Natural killer cell treated with Interleukin-12 subunit alpha and Interleukin-12 subunit beta and Interleukin-15 and Interleukin-18, amount 100 ng/mL, for 72 hours (primary cell): ENCODE data around the gene MCUB. TPM values are rescaled to one million over a fixed set of nuclear protein-coding genes. Genes with fewer than 3 reads are reported as not detected.

Experiments used
- ATAC-seq, 2 donors: fragments of 150-1000 bp; cut with Tn5 transposase in 1 of 2; sonication (Bioruptor Pico), chemical (Tn5 transposase) in 1 of 2; 2 replicates each; pipeline ENCODE4 v1.10.0; 2021
- DNase-seq: peaks from one replicate; pipeline ENCODE4 v3.0.0; 2022; ENCODE audit warnings: low spot score
- H3K27ac Mint-ChIP-seq, 2 donors: 1 replicate in 1 of 2; 2 replicates in 1 of 2; pipeline ENCODE4 v1.8.0; 2022; ENCODE audit warnings: mixed read lengths in 2 of 2, mild to moderate bottlenecking in 1 of 2, moderate library complexity in 1 of 2
- H3K27me3 Mint-ChIP-seq, 2 donors: 1 replicate in 1 of 2; 2 replicates in 1 of 2; pipeline ENCODE4 v1.8.0; 2022; ENCODE audit warnings: mixed read lengths in 2 of 2
- H3K36me3 Mint-ChIP-seq: one replicate; pipeline ENCODE4 v1.8.0; 2022; ENCODE audit warnings: mixed read lengths
- H3K4me1 Mint-ChIP-seq, 2 donors: 1 replicate in 1 of 2; 2 replicates in 1 of 2; pipeline ENCODE4 v1.8.0; 2022; ENCODE audit warnings: low read depth in 2 of 2, mixed read lengths in 2 of 2, mild to moderate bottlenecking in 1 of 2
- H3K4me3 Mint-ChIP-seq: one replicate; pipeline ENCODE4 v1.8.0; 2022; ENCODE audit warnings: mixed read lengths
- H3K9me3 Mint-ChIP-seq: 2 replicates; pipeline ENCODE4 v1.8.0; 2022; ENCODE audit warnings: mixed read lengths
- total RNA-seq, 2 donors: library from RNA; stranded (reverse); gene quantifications; one replicate each; pipeline ENCODE4 v1.2.3, GENCODE V29; 2022

The MCUB gene
- total RNA-seq, 2 donors from 2014 or later: 13.0 to 21.8 TPM

- Mint-ChIP-seq H3K27me3 (no peaks in the 10 kb centered on the region), H3K4me3 (no peak overlapping the region), H3K9me3 (no peaks in the 10 kb centered on the region), H3K36me3 (no peaks in the 10 kb centered on the region), H3K4me1 (peaks cover 0 to 2% of the 10 kb centered on the region in 2 donors), H3K27ac (no peak overlapping the region)
- ATAC-seq (no peak), DNase-seq (no peak)
Measured at GRCh38 chr4:109616243-109616642, 56.2 kb downstream of the MCUB start.

- H3K4me3 Mint-ChIP-seq: no peak overlapping the region
- no peak for DNase-seq
- H3K27ac Mint-ChIP-seq: no peak overlapping the region
- no peaks in the 10 kb centered on the region for H3K36me3 Mint-ChIP-seq
- no peaks in the 10 kb centered on the region for H3K27me3 Mint-ChIP-seq
- peaks cover 0 to under 1% of the 10 kb centered on the region in 2 donors for H3K4me1 Mint-ChIP-seq
- no peaks in the 10 kb centered on the region for H3K9me3 Mint-ChIP-seq
- no peak for ATAC-seq
Measured at GRCh38 chr4:109622626-109623025, 62.6 kb downstream of the MCUB start.

- Mint-ChIP-seq H3K36me3 (no peaks in the 10 kb centered on the region), H3K9me3 (no peaks in the 10 kb centered on the region), H3K4me3 (no peak overlapping the region), H3K27ac (no peak overlapping the region), H3K4me1 (peaks cover 6 to 10% of the 10 kb centered on the region in 2 donors), H3K27me3 (no peaks in the 10 kb centered on the region)
- DNase-seq (no peak), ATAC-seq (no peak)
Measured at GRCh38 chr4:109624536-109624935, 64.5 kb downstream of the MCUB start.

- Mint-ChIP-seq H3K36me3 (no peaks in the 10 kb centered on the region), H3K9me3 (no peaks in the 10 kb centered on the region), H3K4me1 (peaks cover 10 to 11% of the 10 kb centered on the region in 2 donors), H3K27me3 (no peaks in the 10 kb centered on the region), H3K27ac (no peak overlapping the region), H3K4me3 (no peak overlapping the region)
- DNase-seq (no peak), ATAC-seq (no peak)
Measured at GRCh38 chr4:109627361-109627760, 67.3 kb downstream of the MCUB start.

- Mint-ChIP-seq H3K36me3 (no peaks in the 10 kb centered on the region), H3K27me3 (no peaks in the 10 kb centered on the region), H3K4me1 (peaks cover 10 to 11% of the 10 kb centered on the region in 2 donors), H3K27ac (no peak overlapping the region), H3K9me3 (no peaks in the 10 kb centered on the region), H3K4me3 (no peak overlapping the region)
- ATAC-seq: no peak
- no peak for DNase-seq
Measured at GRCh38 chr4:109629775-109630174, 69.7 kb downstream of the MCUB start.

DNA sequence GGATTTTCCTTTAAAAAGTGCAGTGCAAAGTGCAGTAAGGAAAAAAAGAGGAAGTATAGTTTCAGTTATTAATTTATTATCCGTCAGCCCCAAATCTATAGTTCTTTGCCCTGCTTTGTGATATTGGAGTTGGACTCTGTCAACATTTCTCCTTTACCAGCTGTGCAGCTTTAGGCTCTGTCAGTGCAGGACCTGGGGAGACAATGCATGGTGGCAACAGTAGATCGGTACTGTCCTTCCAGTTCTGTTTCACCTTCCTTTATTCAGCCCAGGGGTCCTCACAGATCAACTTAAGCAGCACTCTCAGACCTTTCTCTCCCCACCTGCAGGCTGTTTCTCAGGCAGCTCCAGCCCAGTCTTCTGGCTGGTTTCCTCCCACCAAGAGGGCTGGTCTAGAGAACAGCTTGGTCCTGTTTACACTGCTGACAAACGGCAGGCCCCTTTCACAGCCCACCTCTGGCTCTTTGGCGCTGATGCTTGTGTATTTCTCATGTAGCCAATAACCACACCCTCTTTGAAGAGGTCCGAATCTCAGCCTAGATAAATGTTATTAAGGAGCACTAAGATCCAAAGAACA is 71.6 kb downstream of the MCUB start:
- Mint-ChIP-seq H3K9me3 (no peaks in the 10 kb centered on the region), H3K36me3 (no peaks in the 10 kb centered on the region), H3K27ac (no peak overlapping the region), H3K4me1 (peaks cover 10 to 13% of the 10 kb centered on the region in 2 donors), H3K27me3 (no peaks in the 10 kb centered on the region), H3K4me3 (no peak overlapping the region)
- ATAC-seq (no peak), DNase-seq (no peak)

GRCh38 chr4:109640644-109641043 is 80.6 kb downstream of the MCUB start:
- Mint-ChIP-seq H3K4me1 (peaks cover 0 to 4% of the 10 kb centered on the region in 2 donors), H3K27ac (no peak overlapping the region), H3K9me3 (no peaks in the 10 kb centered on the region), H3K27me3 (no peaks in the 10 kb centered on the region), H3K4me3 (no peak overlapping the region), H3K36me3 (no peaks in the 10 kb centered on the region)
- ATAC-seq (no peak), DNase-seq (no peak)

- peaks cover 5% of the 10 kb centered on the region for H3K9me3 Mint-ChIP-seq
- H3K36me3 Mint-ChIP-seq: peaks cover 7% of the 10 kb centered on the region
- no peak overlapping the region for H3K4me3 Mint-ChIP-seq
- H3K27ac Mint-ChIP-seq: no peak overlapping the region
- H3K4me1 Mint-ChIP-seq: peaks cover 12 to 16% of the 10 kb centered on the region in 2 donors
- H3K27me3 Mint-ChIP-seq: no peaks in the 10 kb centered on the region
- no peak for ATAC-seq
- DNase-seq: no peak
Measured at GRCh38 chr4:109645874-109646710, 86.0 kb downstream of the MCUB start.

GRCh38 chr4:109648266-109648996 is 88.4 kb downstream of the MCUB start:
- Mint-ChIP-seq H3K27ac (peak overlapping the region in 1 of 2 donors; percentile 67), H3K9me3 (peaks cover 12% of the 10 kb centered on the region), H3K4me3 (peak overlapping the region; percentile 66), H3K36me3 (peaks cover 14% of the 10 kb centered on the region), H3K27me3 (no peaks in the 10 kb centered on the region), H3K4me1 (peaks cover 12 to 16% of the 10 kb centered on the region in 2 donors)
- no peak for DNase-seq
- no peak for ATAC-seq

GRCh38 chr4:109648997-109649575 is 89.0 kb downstream of the MCUB start:
- Mint-ChIP-seq H3K27ac (peak overlapping the region; percentile 67 to 77), H3K27me3 (no peaks in the 10 kb centered on the region), H3K36me3 (peaks cover 14% of the 10 kb centered on the region), H3K4me3 (peak overlapping the region; percentile 66), H3K9me3 (peaks cover 12% of the 10 kb centered on the region), H3K4me1 (peaks cover 12 to 16% of the 10 kb centered on the region in 2 donors)
- DNase-seq (no peak), ATAC-seq (no peak)

GRCh38 chr4:109649872-109650271 is 89.8 kb downstream of the MCUB start:
- peak in 1 of 2 donors; percentile 79 for ATAC-seq
- Mint-ChIP-seq H3K4me1 (peaks cover 12 to 16% of the 10 kb centered on the region in 2 donors), H3K9me3 (peaks cover 12% of the 10 kb centered on the region), H3K4me3 (no peak overlapping the region), H3K36me3 (peaks cover 14% of the 10 kb centered on the region), H3K27me3 (no peaks in the 10 kb centered on the region), H3K27ac (peak overlapping the region in 1 of 2 donors; percentile 67)
- no peak for DNase-seq

DNA sequence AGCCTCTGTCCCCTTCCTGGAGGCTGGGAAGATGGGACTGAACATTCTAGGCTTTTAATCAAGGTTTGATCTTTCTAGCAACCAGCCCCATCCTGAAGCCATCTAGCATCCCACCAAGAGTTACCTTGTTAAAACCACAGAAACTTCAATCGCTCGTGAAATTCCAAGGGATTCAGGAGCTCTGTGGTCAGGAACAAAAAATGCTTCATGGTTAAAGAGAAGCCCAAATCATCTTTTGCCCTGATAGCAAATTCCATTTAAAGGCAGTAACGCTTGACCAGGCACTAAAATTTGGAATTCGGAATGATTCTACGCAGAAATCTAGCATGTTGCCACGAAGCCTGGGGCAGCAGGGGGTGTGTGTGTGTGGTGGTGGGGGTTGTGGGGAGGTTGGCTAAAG is 95.3 kb downstream of the MCUB start:
- Mint-ChIP-seq H3K27me3 (no peaks in the 10 kb centered on the region), H3K36me3 (peaks cover 7% of the 10 kb centered on the region), H3K27ac (no peak overlapping the region), H3K9me3 (peaks cover 7% of the 10 kb centered on the region), H3K4me1 (peaks cover 0 to 3% of the 10 kb centered on the region in 2 donors), H3K4me3 (no peak overlapping the region)
- no peak for DNase-seq
- no peak for ATAC-seq

DNA sequence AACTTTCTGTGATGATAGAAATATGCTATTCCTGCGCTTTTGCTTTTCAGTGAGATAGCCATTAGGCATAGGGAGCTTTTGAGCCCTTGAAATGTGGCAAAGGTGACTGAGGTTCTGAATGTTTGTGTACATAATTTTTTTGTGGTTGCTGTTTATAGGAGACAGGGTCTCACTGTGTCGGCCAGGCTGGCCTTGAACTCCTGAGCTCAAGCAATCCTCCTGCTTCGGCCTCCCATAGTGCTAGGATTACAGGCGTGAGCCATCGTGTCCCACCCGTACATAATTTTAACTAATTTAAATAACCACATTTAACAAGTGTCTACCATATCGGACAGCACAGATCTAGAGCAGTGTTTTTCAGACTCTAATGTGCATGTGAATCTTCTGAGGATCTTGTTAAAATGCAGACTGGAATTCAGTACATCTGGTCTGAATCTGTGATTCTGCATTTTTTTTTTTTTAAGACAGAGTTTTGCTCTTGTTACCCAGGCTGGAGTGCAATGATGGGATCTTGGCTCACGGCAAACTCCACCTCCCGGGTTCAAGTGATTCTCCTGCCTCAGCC is 97.9 kb downstream of the MCUB start:
- Mint-ChIP-seq H3K9me3 (no peaks in the 10 kb centered on the region), H3K4me3 (no peak overlapping the region), H3K27me3 (no peaks in the 10 kb centered on the region), H3K27ac (no peak overlapping the region), H3K4me1 (peaks cover 0 to 3% of the 10 kb centered on the region in 2 donors), H3K36me3 (no peaks in the 10 kb centered on the region)
- DNase-seq (no peak), ATAC-seq (no peak)
